HepG2 (cell line): ENCODE measurements around the gene HIRA. TPM values are rescaled to one million over a fixed set of nuclear protein-coding genes. Genes with fewer than 3 reads are reported as not detected.

ENCODE experiments used
- ATAC-seq: fragments of 200-7000 bp; cut with Tn5 transposase; 3 replicates; pipeline ENCODE4 v1.9.1; 2020; ENCODE audit warnings: mild to moderate bottlenecking, moderate library complexity
- BruUV-seq: library from RNA; stranded (reverse); fragments of 400-500 nt; replicated peaks from 2 replicates; lab custom pipeline; 2021; lab: Mats Ljungman, UMichigan
- CTCF ChIA-PET: fragments of 300-600 bp; formaldehyde crosslinking; extraction: SDS; loops from one replicate; lab custom pipeline; 2021; ENCODE audit warnings: low total read pairs, inconsistent platforms, low intra/inter-chr PET ratio; lab: Yijun Ruan, JAX
- POLR2A ChIA-PET: fragments of 350-600 bp; sonication (Branson Sonifier 250); formaldehyde crosslinking; loops from one replicate; lab custom pipeline; 2020; ENCODE audit warnings: antibody characterized with exemption, inconsistent platforms; lab: Yijun Ruan, JAX
- DNase-seq: peaks from one replicate; pipeline ENCODE4 v3.0.0-alpha.2; 2015; ENCODE audit warnings: low spot score
- FAIRE-seq: peaks from 3 replicates; lab custom pipeline; 2011; peaks lifted over from hg19 to GRCh38; lab: Jason Lieb, UNC
- H2AFZ ChIP-seq: one replicate; pipeline ENCODE4 v1.6.1; 2011; ENCODE audit warnings: low read length, inconsistent platforms
- H3K27ac ChIP-seq: fragments of 300-600 bp; 3 replicates; pipeline ENCODE4 v1.8.0; 2011; ENCODE audit warnings: mixed run types, mild to moderate bottlenecking, mixed read lengths, low read length, inconsistent platforms; ENCODE audit not compliant: insufficient read depth; ENCODE audit errors: extremely low read length
- H3K27me3 ChIP-seq, 2 experiments: fragments of 200-600 bp in 1 of 2; 2 replicates in 1 of 2; 3 replicates in 1 of 2; pipeline versions ENCODE4 v1.6.0 to v1.8.0; 2011; ENCODE audit warnings: low read length in 2 of 2, mild to moderate bottlenecking in 2 of 2, moderate library complexity in 2 of 2, inconsistent platforms in 1 of 2; ENCODE audit not compliant: insufficient read depth in 2 of 2, control insufficient read depth in 1 of 2
- H3K36me3 ChIP-seq, 2 experiments: fragments of 200-600 bp in 1 of 2; replicated peaks in 1 of 2; 2 replicates in 1 of 2; 3 replicates in 1 of 2; pipeline versions ENCODE4 v1.5.1 to v1.8.0; 2011; ENCODE audit warnings: low read length in 2 of 2, inconsistent platforms in 1 of 2; ENCODE audit not compliant: insufficient read depth in 2 of 2, control insufficient read depth in 1 of 2
- H3K4me1 ChIP-seq: 2 replicates; pipeline ENCODE4 v1.5.1; 2012; ENCODE audit warnings: low read length, inconsistent platforms; ENCODE audit not compliant: insufficient read depth
- H3K4me2 ChIP-seq: 2 replicates; pipeline ENCODE4 v1.6.0; 2011; ENCODE audit warnings: low read depth, low read length, inconsistent platforms
- H3K4me3 ChIP-seq, 3 experiments: fragments of 200-600 bp in 1 of 3; sonication (generic), shearing (Covaris generic) in 1 of 3; replicated peaks in 1 of 3; 2 replicates each; pipeline ENCODE4 v1.5.1; 2011 to 2016; ENCODE audit warnings: low read length in 3 of 3, inconsistent platforms in 2 of 3, low read depth in 2 of 3, mild to moderate bottlenecking in 2 of 3, control low read depth in 1 of 3, mixed read lengths in 1 of 3; ENCODE audit not compliant: insufficient read depth in 1 of 3
- H3K79me2 ChIP-seq: one replicate; pipeline ENCODE4 v1.6.1; 2011; ENCODE audit warnings: low read length, inconsistent platforms; ENCODE audit not compliant: insufficient read depth
- H3K9ac ChIP-seq: 2 replicates; pipeline ENCODE4 v1.6.0; 2011; ENCODE audit warnings: mild to moderate bottlenecking, low read depth, low read length, inconsistent platforms; ENCODE audit not compliant: insufficient read depth
- H3K9me3 ChIP-seq: 2 replicates; pipeline ENCODE4 v1.5.1; 2012; ENCODE audit warnings: mild to moderate bottlenecking, low read length
- H4K20me1 ChIP-seq: 2 replicates; pipeline ENCODE4 v1.6.0; 2011; ENCODE audit warnings: inconsistent platforms, mild to moderate bottlenecking, low read length, moderate library complexity; ENCODE audit not compliant: insufficient read depth
- ASH2L ChIP-seq: fragments of 300-600, 200-600 bp; sonication (generic); IDR thresholded peaks from 2 replicates; pipeline ENCODE4 v1.7.0; 2017; ENCODE audit warnings: low read depth, mild to moderate bottlenecking, moderate library complexity, mixed read lengths, low read length; ENCODE audit not compliant: insufficient read length
- EEA1 ChIP-seq: sonication (generic); formaldehyde crosslinking; IDR thresholded peaks from 2 replicates; pipeline ENCODE4 v1.5.1; 2020; ENCODE audit warnings: mild to moderate bottlenecking, missing genetic modification reagents, borderline replicate concordance
- ELF3 ChIP-seq: IDR thresholded peaks from 2 replicates; pipeline ENCODE4 v1.6.1; 2016; ENCODE audit warnings: missing genetic modification reagents, missing compliant biosample characterization
- FOSL2 ChIP-seq: sonication (generic); formaldehyde crosslinking; IDR thresholded peaks from 2 replicates; pipeline ENCODE4 v1.4.0; 2020; ENCODE audit warnings: missing genetic modification reagents
- GATA4 ChIP-seq: sonication (generic); IDR thresholded peaks from 2 replicates; pipeline ENCODE4 v1.6.1; 2016; ENCODE audit warnings: antibody characterized with exemption, low read depth, borderline replicate concordance
- IRF2 ChIP-seq: IDR thresholded peaks from 2 replicates; pipeline ENCODE4 v1.6.1; 2018; ENCODE audit warnings: missing genetic modification reagents, missing compliant biosample characterization
- JDP2 ChIP-seq: sonication (generic); formaldehyde crosslinking; IDR thresholded peaks from 2 replicates; pipeline ENCODE4 v1.8.1; 2022; ENCODE audit warnings: missing genetic modification reagents, borderline replicate concordance
- NFE2L1 ChIP-seq: sonication (generic); formaldehyde crosslinking; IDR thresholded peaks from 2 replicates; pipeline ENCODE4 v1.4.0; 2020; ENCODE audit warnings: missing genetic modification reagents, mild to moderate bottlenecking, borderline replicate concordance
- REL ChIP-seq: sonication (generic); formaldehyde crosslinking; conservative IDR thresholded peaks from 2 replicates; pipeline ENCODE4 v1.8.0; 2022; ENCODE audit warnings: mild to moderate bottlenecking, missing genetic modification reagents, moderate library complexity
- RORA ChIP-seq: sonication (generic); formaldehyde crosslinking; IDR thresholded peaks from 2 replicates; pipeline ENCODE4 v1.5.0; 2020; ENCODE audit warnings: mild to moderate bottlenecking, missing genetic modification reagents, moderate library complexity
- THAP9 ChIP-seq: sonication (generic); formaldehyde crosslinking; IDR thresholded peaks from 2 replicates; pipeline ENCODE4; 2020; ENCODE audit warnings: missing genetic modification reagents, mild to moderate bottlenecking, borderline replicate concordance
- XBP1 ChIP-seq: sonication (generic); formaldehyde crosslinking; IDR thresholded peaks from 2 replicates; pipeline ENCODE4 v1.5.0; 2020; ENCODE audit warnings: missing genetic modification reagents
- ZFP41 ChIP-seq: sonication (generic); formaldehyde crosslinking; IDR thresholded peaks from 2 replicates; pipeline ENCODE4 v1.4.0; 2020; ENCODE audit warnings: mild to moderate bottlenecking, missing genetic modification reagents, borderline replicate concordance
- ZNF18 ChIP-seq: sonication (generic); formaldehyde crosslinking; IDR thresholded peaks from 2 replicates; pipeline ENCODE4 v1.8.0; 2022; ENCODE audit warnings: mild to moderate bottlenecking, missing genetic modification reagents; ENCODE audit not compliant: insufficient replicate concordance
- ZNF263 ChIP-seq: sonication (generic); formaldehyde crosslinking; IDR thresholded peaks from 2 replicates; pipeline ENCODE4 v1.4.0; 2020; ENCODE audit warnings: missing genetic modification reagents
- ZNF317 ChIP-seq: sonication (generic); formaldehyde crosslinking; IDR thresholded peaks from 2 replicates; pipeline ENCODE4 v1.5.0; 2020; ENCODE audit warnings: mild to moderate bottlenecking, missing genetic modification reagents
- ZNF569 ChIP-seq: sonication (generic); formaldehyde crosslinking; IDR thresholded peaks from 2 replicates; pipeline ENCODE4 v1.5.0; 2020; ENCODE audit warnings: mild to moderate bottlenecking, missing genetic modification reagents, moderate library complexity, borderline replicate concordance
- ZNF761 ChIP-seq: sonication (generic); formaldehyde crosslinking; conservative IDR thresholded peaks from 2 replicates; pipeline ENCODE4 v1.4.0; 2020; ENCODE audit warnings: mild to moderate bottlenecking, missing genetic modification reagents
- WGBS: methylation state at CpG from one replicate; pipeline ENCODE4 v1.1.6; 2017; ENCODE audit warnings: low lambda C conversion rate; 5-methylcytosine and 5-hydroxymethylcytosine counted together
- in situ Hi-C: cut with HindIII; loops from 2 replicates; pipeline ENCODE4 v1.10.0; 2017; ENCODE audit warnings: low pct_unique_long_range_greater_than_20kb; ENCODE audit not compliant: extremely low pct_ligation_motif_present
- intact Hi-C: fragments of 100-400 bp; cut with micrococcal nuclease; formaldehyde crosslinking; loops from one replicate; pipeline ENCODE4 v1.10.0; 2022; ENCODE audit not compliant: unreplicated experiment
- polyA plus RNA-seq, 8 experiments: library from polyadenylated mRNA; depleted of rRNA in 3 of 8; stranded (reverse) in 7 of 8; unstranded in 1 of 8; fragments of >200 nt; fragmentation: Illumina TruSeq in 4 of 8; extraction: Trizol in 4 of 8; gene quantifications; 2 replicates each; pipeline versions ENCODE4 v1.2.1 to v1.2.3, GENCODE V29; 2011 to 2016; ENCODE audit warnings: low read depth in 4 of 8, missing spikeins in 1 of 8, mixed read lengths in 1 of 8; ENCODE audit not compliant: insufficient read depth in 1 of 8
- total RNA-seq, 5 experiments: library from RNA; depleted of rRNA; stranded (reverse); fragments of >200 nt; fragmentation: Illumina TruSeq; extraction: Trizol; gene quantifications; 2 replicates each; pipeline ENCODE4 v1.2.3, GENCODE V29; 2016; ENCODE audit warnings: low read depth in 1 of 5
- TF ChIP-seq, protein P1 (sequence below): sonication (generic); formaldehyde crosslinking; IDR thresholded peaks from 2 replicates; pipeline ENCODE4 v1.5.0; 2020; ENCODE audit warnings: missing genetic modification reagents

The HIRA gene
- total and polyA plus RNA-seq, 2 of the 13 experiments (the other 11 are each of a cell fraction or from before 2014, with no cell fraction given) = 21.5 to 29.2 TPM

- TF ChIP-seq THAP9 (CRISPR knock-in tag) = no peak
These were observed 44.5 kb upstream of the HIRA start (continued) for GRCh38 chr22:19476023-19476422.

GRCh38 chr22:19473578-19473977 is 42.0 kb upstream of the HIRA start:
- no peak for DNase-seq
- H3K4me2 ChIP-seq = no peak overlapping the region
- intact Hi-C loops = loop anchor here (10.0 kb wide), 2 partner anchors 161 to 169 kb away; no protein-coding TSS in a partner anchor
- H4K20me1 ChIP-seq = peaks cover 13% of the 10 kb centered on the region; the same call in 1 of the 2 replicates
- H3K36me3 ChIP-seq = peaks cover 20 to 58% of the 10 kb centered on the region in 2 experiments
- ChIA-PET POLR2A (no interaction called here), CTCF (interaction anchor here (1.1 kb wide), 1 partner anchor 156 kb away, joined by 3 read pairs; no protein-coding TSS in a partner anchor)
- H3K4me1 ChIP-seq = peaks cover 17% of the 10 kb centered on the region
- no peak overlapping the region for H3K27ac ChIP-seq
- H3K9me3 ChIP-seq = no peaks in the 10 kb centered on the region
- peaks cover 40% of the 10 kb centered on the region for H3K79me2 ChIP-seq
- BruUV-seq = no TSS peak
- H3K9ac ChIP-seq = no peak overlapping the region
- H3K27me3 ChIP-seq = no peaks in the 10 kb centered on the region; a peak in 1 of 5 replicates
- H3K4me3 ChIP-seq = no peak overlapping the region
- in situ Hi-C loops = loop anchor here (10.0 kb wide), 1 partner anchor 179 kb away; the partner anchor contains the start of gene CLTCL1
- FAIRE-seq = no peak
- no peak overlapping the region for H2AFZ ChIP-seq
- whole genome bisulfite sequencing = no CpG with 5 or more reads among the region's 3 CpGs
- peak; percentile 71 for ATAC-seq
- TF ChIP-seq ZNF263 (CRISPR knock-in tag) (no peak), FOSL2 (CRISPR knock-in tag) (peak; percentile 9; the same call in 1 of the 2 replicates), ZFP41 (no peak), ZNF569 (CRISPR knock-in tag) (no peak), ASH2L (no peak), ZNF761 (CRISPR knock-in tag) (no peak), JDP2 (CRISPR knock-in tag) (no peak), REL (CRISPR knock-in tag) (no peak), IRF2 (CRISPR knock-in tag) (no peak), ELF3 (no peak), XBP1 (CRISPR knock-in tag) (no peak), EEA1 (CRISPR knock-in tag) (no peak), NFE2L1 (no peak), ZNF18 (CRISPR knock-in tag) (no peak), ZNF317 (CRISPR knock-in tag) (no peak), RORA (CRISPR knock-in tag) (no peak), GATA4 (no peak)
- TF ChIP-seq, protein P1, sequence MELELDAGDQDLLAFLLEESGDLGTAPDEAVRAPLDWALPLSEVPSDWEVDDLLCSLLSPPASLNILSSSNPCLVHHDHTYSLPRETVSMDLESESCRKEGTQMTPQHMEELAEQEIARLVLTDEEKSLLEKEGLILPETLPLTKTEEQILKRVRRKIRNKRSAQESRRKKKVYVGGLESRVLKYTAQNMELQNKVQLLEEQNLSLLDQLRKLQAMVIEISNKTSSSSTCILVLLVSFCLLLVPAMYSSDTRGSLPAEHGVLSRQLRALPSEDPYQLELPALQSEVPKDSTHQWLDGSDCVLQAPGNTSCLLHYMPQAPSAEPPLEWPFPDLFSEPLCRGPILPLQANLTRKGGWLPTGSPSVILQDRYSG (CRISPR knock-in tag) = no peak
